SK-N-MC (cell line): ENCODE data around the gene BRI3.

ENCODE experiments used
- DNase-seq: peaks from one replicate; pipeline ENCODE4 v3.0.0-alpha.2; 2011; ENCODE audit warnings: low read depth, low spot score
- H3K27ac ChIP-seq: fragments of 200-600 bp; sonication (generic); 2 replicates; pipeline ENCODE4 v1.5.1; 2016; ENCODE audit warnings: mixed run types
- H3K36me3 ChIP-seq: fragments of 200-600 bp; sonication (generic); 2 replicates; pipeline ENCODE4 v1.6.1; 2017; ENCODE audit warnings: antibody characterized with exemption, low read length, mixed read lengths; ENCODE audit not compliant: insufficient read depth
- H3K4me3 ChIP-seq: fragments of 200-600 bp; sonication (generic); 2 replicates; pipeline ENCODE4 v1.5.1; 2016
- H3K9ac ChIP-seq: fragments of 200-600 bp; sonication (generic); 2 replicates; pipeline ENCODE4 v1.8.0; 2017; ENCODE audit warnings: mixed run types, mixed read lengths; ENCODE audit not compliant: insufficient read length
- H3K9me3 ChIP-seq: fragments of 200-600 bp; sonication (generic); 2 replicates; pipeline ENCODE4 v1.6.1; 2017; ENCODE audit warnings: low read depth, mild to moderate bottlenecking, antibody characterized with exemption, low read length, moderate library complexity, mixed read lengths
- EZH2 ChIP-seq: fragments of 200-600 bp; sonication (generic); IDR thresholded peaks from one replicate; pipeline ENCODE4 v1.6.1; 2017; ENCODE audit warnings: antibody characterized with exemption
- FOXP2 ChIP-seq: optimal IDR thresholded peaks from 2 replicates; pipeline ENCODE3; 2011; ENCODE audit warnings: mild to moderate bottlenecking, moderate library complexity; ENCODE audit not compliant: insufficient read depth; ENCODE audit errors: extremely low read length, control extremely low read depth
- POLR2AphosphoS5 ChIP-seq: IDR thresholded peaks from 2 replicates; pipeline ENCODE4 v1.6.1; 2012; ENCODE audit warnings: mild to moderate bottlenecking, low read depth, low read length, borderline replicate concordance

BRI3 gene

GRCh38 chr7:98251231-98251600 is 30.3 kb upstream of the BRI3 start:
- H3K4me3 ChIP-seq: peak overlapping the region; percentile 97
- no peaks in the 10 kb centered on the region for H3K36me3 ChIP-seq
- no peak overlapping the region for H3K27ac ChIP-seq
- DNase-seq: no peak
- H3K9me3 ChIP-seq: no peaks in the 10 kb centered on the region
- peak overlapping the region; percentile 78 for H3K9ac ChIP-seq
- TF ChIP-seq FOXP2 (no peak), EZH2 (no peak), POLR2AphosphoS5 (no peak)

DNA sequence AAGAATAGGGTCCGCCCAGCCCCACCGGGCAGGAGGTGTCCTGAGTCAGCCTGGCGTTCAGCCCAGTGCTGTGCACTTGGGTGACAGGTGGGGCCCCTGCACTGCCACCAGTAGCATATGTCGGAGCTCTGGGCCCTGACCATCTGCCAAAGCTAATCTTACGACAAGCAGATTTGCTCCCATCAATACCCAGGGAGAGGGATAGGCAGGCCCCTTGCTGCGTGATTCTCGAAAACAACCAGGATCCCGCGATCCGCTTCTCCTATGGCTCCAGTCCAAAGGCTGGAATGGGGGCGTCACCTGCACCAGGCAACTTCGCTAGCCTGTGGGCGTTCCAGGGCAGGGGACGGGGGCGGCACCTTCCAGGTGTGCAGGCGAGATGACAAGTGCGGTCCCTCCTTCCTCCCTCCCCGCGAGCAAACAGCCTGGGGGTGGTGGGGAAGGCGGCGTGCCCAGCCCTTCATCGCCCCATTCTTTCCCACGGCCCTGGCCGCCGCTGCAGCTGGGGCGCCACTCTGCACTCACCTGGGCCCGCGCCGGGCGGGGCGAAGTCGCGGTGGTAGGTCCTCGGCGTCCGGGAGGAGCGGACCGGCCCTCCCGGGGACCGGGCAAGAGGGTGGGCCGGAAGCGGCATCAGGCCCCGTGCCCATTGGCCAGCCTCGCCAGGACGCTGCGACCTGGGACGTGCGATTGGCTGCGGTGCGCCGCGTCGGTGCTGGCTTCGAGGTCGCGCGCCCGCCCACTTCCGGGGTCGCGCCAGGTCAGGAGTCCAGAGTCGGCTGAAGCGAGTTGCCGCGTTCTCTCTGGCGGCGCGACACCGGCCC is 29.7 kb upstream of the BRI3 start, which contains the start of gene TECPR1:
TSS of gene TECPR1 (minus strand) at position 632 of the 824 bp plus-strand sequence. CDS start 6,086 bp downstream, outside the sequence.
- H3K9me3 ChIP-seq: no peaks in the 10 kb centered on the region
- H3K4me3 ChIP-seq: peak within 1 kb of the TSS; percentile 97
- H3K27ac ChIP-seq: no peak within 1 kb of the TSS
- no peak for DNase-seq
- no peaks in the 10 kb centered on the region for H3K36me3 ChIP-seq
- peak within 1 kb of the TSS; percentile 78 for H3K9ac ChIP-seq
- peak; percentile 23; the same call in 1 of the 2 replicates for TF ChIP-seq POLR2AphosphoS5
- TF ChIP-seq EZH2: no peak
- TF ChIP-seq FOXP2: no peak

GRCh38 chr7:98252425-98253054 is 28.9 kb upstream of the BRI3 start:
- no peaks in the 10 kb centered on the region for H3K36me3 ChIP-seq
- H3K9me3 ChIP-seq: no peaks in the 10 kb centered on the region
- peak overlapping the region; percentile 78 for H3K9ac ChIP-seq
- TF ChIP-seq EZH2: no peak
- H3K27ac ChIP-seq: no peak overlapping the region
- DNase-seq: no peak
- peak overlapping the region; percentile 97 for H3K4me3 ChIP-seq

DNA sequence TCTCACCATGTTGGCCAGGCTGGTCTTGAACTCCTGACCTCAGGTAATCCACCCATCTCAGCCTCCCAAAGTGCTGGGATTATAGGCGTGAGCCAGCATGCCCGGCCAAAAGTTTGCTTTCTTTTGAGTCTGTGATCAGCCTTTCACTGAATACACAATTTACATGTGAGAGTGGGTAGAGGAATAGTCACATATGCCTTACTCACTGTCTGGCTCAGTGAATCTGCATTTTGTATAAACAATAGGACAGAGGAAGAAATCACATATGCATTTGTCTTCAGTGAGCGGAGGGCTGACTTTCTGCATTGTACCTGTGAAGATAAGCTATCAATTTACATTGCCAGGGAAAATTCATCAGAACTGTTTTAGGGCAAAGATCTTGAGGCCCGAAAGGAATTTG is 27.0 kb upstream of the BRI3 start:
- DNase-seq: no peak
- H3K4me3 ChIP-seq: no peak overlapping the region
- no peak for TF ChIP-seq FOXP2
- TF ChIP-seq EZH2: no peak
- no peak for TF ChIP-seq POLR2AphosphoS5
- H3K9ac ChIP-seq: no peak overlapping the region
- no peak overlapping the region for H3K27ac ChIP-seq
- no peaks in the 10 kb centered on the region for H3K36me3 ChIP-seq
- H3K9me3 ChIP-seq: no peaks in the 10 kb centered on the region

- no peak overlapping the region for H3K9ac ChIP-seq
- H3K4me3 ChIP-seq: no peak overlapping the region
- DNase-seq: no peak
- H3K9me3 ChIP-seq: no peaks in the 10 kb centered on the region
- H3K27ac ChIP-seq: no peak overlapping the region
- H3K36me3 ChIP-seq: no peaks in the 10 kb centered on the region
- TF ChIP-seq FOXP2: no peak
Measured at GRCh38 chr7:98254951-98255610, 26.4 kb upstream of the BRI3 start.

DNA sequence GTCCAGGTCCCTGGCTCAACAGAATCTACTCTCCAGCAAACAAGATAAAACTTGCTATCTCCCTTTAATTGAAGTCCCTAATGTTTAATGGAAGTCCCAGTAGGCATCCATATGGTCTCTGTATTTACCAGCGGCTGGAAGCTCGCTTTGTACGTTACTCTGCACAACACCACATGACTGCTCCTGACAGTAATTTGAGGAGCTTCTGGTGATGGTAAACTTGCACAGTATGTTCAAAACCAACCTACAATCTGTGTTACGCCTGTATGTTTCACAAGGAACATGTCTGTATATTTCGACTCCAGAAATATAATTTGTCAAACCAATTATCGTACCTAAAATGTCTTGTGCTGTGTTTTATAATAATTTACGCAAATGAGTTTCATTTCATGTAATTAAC is 25.1 kb upstream of the BRI3 start:
- no peak for DNase-seq
- H3K27ac ChIP-seq: no peak overlapping the region
- no peak overlapping the region for H3K4me3 ChIP-seq
- TF ChIP-seq EZH2 (no peak), POLR2AphosphoS5 (no peak), FOXP2 (no peak)
- H3K9me3 ChIP-seq: no peaks in the 10 kb centered on the region
- H3K9ac ChIP-seq: no peak overlapping the region
- H3K36me3 ChIP-seq: no peaks in the 10 kb centered on the region

DNA sequence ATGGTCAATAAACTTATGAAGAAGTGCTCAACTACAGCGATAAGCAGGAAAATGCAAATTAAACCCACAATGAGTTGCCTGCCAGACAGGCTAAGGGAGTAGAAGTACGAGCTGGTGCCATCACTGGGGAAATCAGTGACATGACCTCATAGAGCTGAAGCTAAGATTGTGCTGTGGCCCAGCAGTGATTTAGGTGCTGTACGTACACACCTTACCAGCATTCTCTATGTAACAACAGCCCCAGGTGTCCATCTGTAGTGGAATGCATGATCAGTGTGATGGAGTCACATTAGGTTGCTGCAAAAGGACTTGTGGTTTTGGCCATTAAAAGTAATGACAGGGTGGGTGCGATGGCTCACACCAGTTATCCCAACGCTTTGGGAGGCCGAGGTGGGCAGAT is 23.8 kb upstream of the BRI3 start:
- H3K9ac ChIP-seq: no peak overlapping the region
- H3K9me3 ChIP-seq: no peaks in the 10 kb centered on the region
- no peak for DNase-seq
- H3K27ac ChIP-seq: no peak overlapping the region
- TF ChIP-seq FOXP2: no peak
- no peak for TF ChIP-seq POLR2AphosphoS5
- TF ChIP-seq EZH2: no peak
- H3K4me3 ChIP-seq: no peak overlapping the region
- no peaks in the 10 kb centered on the region for H3K36me3 ChIP-seq

GRCh38 chr7:98265841-98266271 is 15.6 kb upstream of the BRI3 start:
- no peak overlapping the region for H3K27ac ChIP-seq
- no peak for DNase-seq
- no peak overlapping the region for H3K4me3 ChIP-seq
- H3K9me3 ChIP-seq: no peaks in the 10 kb centered on the region
- TF ChIP-seq EZH2: no peak
- TF ChIP-seq POLR2AphosphoS5: no peak
- TF ChIP-seq FOXP2: no peak
- H3K36me3 ChIP-seq: no peaks in the 10 kb centered on the region
- no peak overlapping the region for H3K9ac ChIP-seq
